H9 (cell line): ENCODE data around the gene ARHGAP31. TPM values are rescaled to one million over a fixed set of nuclear protein-coding genes. Genes with fewer than 3 reads are reported as not detected.

ENCODE experiments used
- DNase-seq: peaks from one replicate; pipeline ENCODE4 v3.0.0-alpha.2; 2017
- H2AFZ ChIP-seq: one replicate; pipeline ENCODE4 v1.6.1; 2013; ENCODE audit warnings: mild to moderate bottlenecking, low read length, control low read depth, moderate library complexity
- H2AK5ac ChIP-seq: 2 replicates; pipeline ENCODE4 v1.6.1; 2013; ENCODE audit warnings: low read length, control low read depth, mixed read lengths; ENCODE audit not compliant: insufficient read length
- H2BK120ac ChIP-seq: one replicate; pipeline ENCODE4 v1.6.1; 2013; ENCODE audit warnings: low read depth, mild to moderate bottlenecking, low read length, control low read depth, inconsistent platforms; ENCODE audit not compliant: poor library complexity, severe bottlenecking
- H2BK12ac ChIP-seq: 2 replicates; pipeline ENCODE4 v1.6.1; 2013; ENCODE audit warnings: low read length, control low read depth, mixed read lengths, low read depth; ENCODE audit not compliant: insufficient read length
- H2BK15ac ChIP-seq: 2 replicates; pipeline ENCODE4 v1.6.1; 2013; ENCODE audit warnings: low read depth, low read length, control low read depth
- H2BK20ac ChIP-seq: one replicate; pipeline ENCODE4 v1.6.1; 2013; ENCODE audit warnings: low read depth, mild to moderate bottlenecking, low read length, control low read depth, inconsistent platforms; ENCODE audit not compliant: poor library complexity, severe bottlenecking
- H2BK5ac ChIP-seq: 2 replicates; pipeline ENCODE4 v1.6.1; 2013; ENCODE audit warnings: low read length, control low read depth, mixed read lengths; ENCODE audit not compliant: insufficient read length
- H3K14ac ChIP-seq: 2 replicates; pipeline ENCODE4 v1.6.1; 2013; ENCODE audit warnings: low read length, control low read depth; ENCODE audit not compliant: insufficient read depth
- H3K18ac ChIP-seq: 2 replicates; pipeline ENCODE4 v1.6.1; 2013; ENCODE audit warnings: low read depth, mild to moderate bottlenecking, mixed read lengths, low read length, control low read depth; ENCODE audit not compliant: insufficient read length
- H3K23ac ChIP-seq: 2 replicates; pipeline ENCODE4 v1.6.1; 2013; ENCODE audit warnings: low read length, control low read depth, mixed read lengths, low read depth; ENCODE audit not compliant: insufficient read length
- H3K23me2 ChIP-seq: 2 replicates; pipeline ENCODE4 v1.6.1; 2013; ENCODE audit warnings: low read depth, mild to moderate bottlenecking, mixed read lengths, low read length, control low read depth; ENCODE audit not compliant: insufficient read length, poor library complexity, severe bottlenecking
- H3K27ac ChIP-seq: 2 replicates; pipeline ENCODE4 v1.5.1; 2013; ENCODE audit warnings: low read length, control low read depth, mixed read lengths, low read depth; ENCODE audit not compliant: insufficient read length
- H3K27me3 ChIP-seq: 2 replicates; pipeline ENCODE4 v1.6.1; 2013; ENCODE audit warnings: low read length, control low read depth, inconsistent platforms; ENCODE audit not compliant: insufficient read depth
- H3K4ac ChIP-seq: 2 replicates; pipeline ENCODE4 v1.6.1; 2013; ENCODE audit warnings: low read depth, mild to moderate bottlenecking, control low read depth, inconsistent platforms, low read length, moderate library complexity
- H3K4me1 ChIP-seq: 2 replicates; pipeline ENCODE4 v1.6.1; 2013; ENCODE audit warnings: low read length, control low read depth, inconsistent platforms; ENCODE audit not compliant: insufficient read depth
- H3K4me2 ChIP-seq: 2 replicates; pipeline ENCODE4 v1.6.1; 2013; ENCODE audit warnings: low read length, control low read depth, mixed read lengths; ENCODE audit not compliant: insufficient read length, insufficient read depth
- H3K56ac ChIP-seq: 2 replicates; pipeline ENCODE4 v1.6.1; 2013; ENCODE audit warnings: low read depth, mild to moderate bottlenecking, mixed read lengths, low read length, control low read depth; ENCODE audit not compliant: insufficient read length
- H3K79me1 ChIP-seq: 2 replicates; pipeline ENCODE4 v1.6.1; 2013; ENCODE audit warnings: low read depth, mild to moderate bottlenecking, moderate library complexity, low read length, control low read depth, inconsistent platforms; ENCODE audit not compliant: insufficient read depth, poor library complexity, severe bottlenecking
- H3K79me2 ChIP-seq: 2 replicates; pipeline ENCODE4 v1.6.1; 2013; ENCODE audit warnings: low read length, control low read depth, inconsistent platforms; ENCODE audit not compliant: insufficient read depth
- H3K9ac ChIP-seq: 2 replicates; pipeline ENCODE4 v1.6.1; 2013; ENCODE audit warnings: low read length, control low read depth, mixed read lengths; ENCODE audit not compliant: insufficient read length; ENCODE audit errors: extremely low read depth
- H3K9me3 ChIP-seq: one replicate; pipeline ENCODE4 v1.6.1; 2013; ENCODE audit warnings: low read depth, low read length, inconsistent platforms; ENCODE audit not compliant: control insufficient read depth
- H3T11ph ChIP-seq: one replicate; pipeline ENCODE4 v1.6.1; 2013; ENCODE audit warnings: mild to moderate bottlenecking, low read length, control low read depth, inconsistent platforms
- H4K20me1 ChIP-seq: one replicate; pipeline ENCODE4 v1.6.1; 2013; ENCODE audit not compliant: control insufficient read depth, insufficient read length, insufficient read depth
- H4K5ac ChIP-seq: 2 replicates; pipeline ENCODE4 v1.6.1; 2013; ENCODE audit warnings: low read depth, mild to moderate bottlenecking, mixed read lengths, low read length, control low read depth; ENCODE audit not compliant: insufficient read length
- H4K8ac ChIP-seq: replicated peaks from 2 replicates; pipeline ENCODE4 v1.6.1; 2013; ENCODE audit warnings: low read length, control low read depth, mixed read lengths, low read depth; ENCODE audit not compliant: insufficient read length
- H4K91ac ChIP-seq: 2 replicates; pipeline ENCODE4 v1.6.1; 2013; ENCODE audit warnings: low read depth, mild to moderate bottlenecking, moderate library complexity, mixed read lengths, low read length, control low read depth; ENCODE audit not compliant: insufficient read length
- H3K27ac Mint-ChIP-seq, 3 experiments: 2 replicates in 2 of 3; 3 replicates in 1 of 3; pipeline ENCODE4 v1.8.0; 2020 to 2021; ENCODE audit warnings: mixed read lengths in 3 of 3, mild to moderate bottlenecking in 1 of 3, moderate library complexity in 1 of 3
- H3K27me3 Mint-ChIP-seq: 2 replicates; pipeline ENCODE4 v1.8.0; 2021; ENCODE audit warnings: low read depth, mild to moderate bottlenecking, moderate library complexity, mixed read lengths
- H3K36me3 Mint-ChIP-seq, 3 experiments: 2 replicates in 2 of 3; 3 replicates in 1 of 3; pipeline ENCODE4 v1.8.0; 2020 to 2021; ENCODE audit warnings: low read depth in 3 of 3, mixed read lengths in 3 of 3; ENCODE audit not compliant: insufficient read depth in 1 of 3
- H3K4me1 Mint-ChIP-seq, 2 experiments: 2 replicates each; pipeline ENCODE4 v1.8.0; 2020; ENCODE audit warnings: mixed read lengths in 2 of 2
- H3K4me3 Mint-ChIP-seq, 2 experiments: 2 replicates in 1 of 2; 3 replicates in 1 of 2; pipeline ENCODE4 v1.8.0; 2020 to 2021; ENCODE audit warnings: mild to moderate bottlenecking in 2 of 2, mixed read lengths in 2 of 2, moderate library complexity in 1 of 2
- H3K9me3 Mint-ChIP-seq, 2 experiments: 2 replicates in 1 of 2; 3 replicates in 1 of 2; pipeline ENCODE4 v1.8.0; 2020; ENCODE audit warnings: mild to moderate bottlenecking in 2 of 2, mixed read lengths in 2 of 2, moderate library complexity in 1 of 2
- WGBS: extraction: QIAGEN DNeasy Blood & Tissue Kit; methylation state at CpG from one replicate; pipeline ENCODE4 v1.1.7; 2013; ENCODE audit warnings: missing lambda C conversion rate, low lambda C conversion rate, mixed read lengths; ENCODE audit not compliant: insufficient read length; ENCODE audit errors: extremely low coverage; 5-methylcytosine and 5-hydroxymethylcytosine counted together
- total RNA-seq: library from RNA; stranded (reverse); gene quantifications from 2 replicates; pipeline ENCODE4 v1.2.1, GENCODE V29; 2021
- TF ChIP-seq, protein P1 (sequence below): fragments of 200-600 bp; sonication (generic); conservative IDR thresholded peaks from 3 replicates; pipeline ENCODE4 v1.8.0; 2021; ENCODE audit warnings: antibody characterized with exemption, mild to moderate bottlenecking

Gene ARHGAP31
- total RNA-seq, 1 experiment from 2014 or later: 2.2 TPM

DNA sequence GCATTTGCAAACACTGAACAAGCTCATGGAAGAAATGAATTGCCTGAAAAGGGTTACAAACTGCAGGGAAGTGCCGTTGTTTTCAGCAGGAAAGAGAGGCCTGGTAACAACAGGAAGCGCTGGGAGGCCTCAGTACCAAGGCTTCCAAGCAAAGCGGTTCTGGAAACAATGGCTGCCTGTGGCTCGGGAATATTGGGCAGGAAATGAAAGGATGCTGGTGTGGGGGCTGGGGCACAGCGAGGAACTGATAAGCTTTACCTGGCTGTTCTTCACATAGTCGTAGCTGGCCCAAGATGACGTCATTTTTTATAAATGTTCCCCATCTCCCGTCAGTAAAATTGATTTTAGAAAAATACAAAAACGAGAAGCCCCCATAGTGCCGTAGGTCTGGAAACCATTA, 55.9 kb downstream of the ARHGAP31 start:
- H3K27me3 Mint-ChIP-seq: peaks cover 12% of the 10 kb centered on the region
- Histone ChIP-seq H2BK20ac (peak overlapping the region; percentile 50), H2AFZ (no peak overlapping the region), H3K23ac (no peak overlapping the region), H2BK15ac (no peak overlapping the region), H4K5ac (no peak overlapping the region), H3T11ph (no peak overlapping the region), H3K4me2 (peak overlapping the region; percentile 32), H2BK12ac (no peak overlapping the region), H3K23me2 (no peaks in the 10 kb centered on the region), H3K27me3 (no peaks in the 10 kb centered on the region), H2BK5ac (no peak overlapping the region), H3K4ac (no peak overlapping the region), H3K18ac (peak overlapping the region; percentile 9), H4K20me1 (no peaks in the 10 kb centered on the region), H3K27ac (peak overlapping the region; percentile 93), H2BK120ac (no peak overlapping the region), H3K56ac (no peak overlapping the region), H4K91ac (no peak overlapping the region), H3K79me2 (no peaks in the 10 kb centered on the region), H3K9ac (no peak overlapping the region), H3K9me3 (no peaks in the 10 kb centered on the region), H2AK5ac (no peak overlapping the region), H4K8ac (no peak overlapping the region), H3K14ac (no peak overlapping the region), H3K79me1 (no peaks in the 10 kb centered on the region), H3K4me1 (peaks cover 23% of the 10 kb centered on the region)
- peak; percentile 83 for DNase-seq
- H3K27ac Mint-ChIP-seq: peak overlapping the region; percentile 90 to 99 (median 98)
- peaks cover 0 to 8% (median 4%) of the 10 kb centered on the region in 3 experiments; a peak in 3 of 7 replicates for H3K36me3 Mint-ChIP-seq
- peaks cover 7 to 10% of the 10 kb centered on the region in 2 experiments; a peak in 4 of 5 replicates for H3K9me3 Mint-ChIP-seq
- WGBS: no CpG with 5 or more reads among the region's 10 CpGs
- H3K4me3 Mint-ChIP-seq: peak overlapping the region; percentile 40 to 70; a peak in 4 of 5 replicates
- H3K4me1 Mint-ChIP-seq: peaks cover 74 to 78% of the 10 kb centered on the region in 2 experiments
- TF ChIP-seq, protein P1, sequence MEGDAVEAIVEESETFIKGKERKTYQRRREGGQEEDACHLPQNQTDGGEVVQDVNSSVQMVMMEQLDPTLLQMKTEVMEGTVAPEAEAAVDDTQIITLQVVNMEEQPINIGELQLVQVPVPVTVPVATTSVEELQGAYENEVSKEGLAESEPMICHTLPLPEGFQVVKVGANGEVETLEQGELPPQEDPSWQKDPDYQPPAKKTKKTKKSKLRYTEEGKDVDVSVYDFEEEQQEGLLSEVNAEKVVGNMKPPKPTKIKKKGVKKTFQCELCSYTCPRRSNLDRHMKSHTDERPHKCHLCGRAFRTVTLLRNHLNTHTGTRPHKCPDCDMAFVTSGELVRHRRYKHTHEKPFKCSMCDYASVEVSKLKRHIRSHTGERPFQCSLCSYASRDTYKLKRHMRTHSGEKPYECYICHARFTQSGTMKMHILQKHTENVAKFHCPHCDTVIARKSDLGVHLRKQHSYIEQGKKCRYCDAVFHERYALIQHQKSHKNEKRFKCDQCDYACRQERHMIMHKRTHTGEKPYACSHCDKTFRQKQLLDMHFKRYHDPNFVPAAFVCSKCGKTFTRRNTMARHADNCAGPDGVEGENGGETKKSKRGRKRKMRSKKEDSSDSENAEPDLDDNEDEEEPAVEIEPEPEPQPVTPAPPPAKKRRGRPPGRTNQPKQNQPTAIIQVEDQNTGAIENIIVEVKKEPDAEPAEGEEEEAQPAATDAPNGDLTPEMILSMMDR: no peak
